ENCODE data around the gene NFYB. TPM values are rescaled to one million over a fixed set of nuclear protein-coding genes. Genes with fewer than 3 reads are reported as not detected.

Gene NFYB
- total RNA-seq, 2 donors from 2014 or later = 30.3 to 33.9 TPM

DNA sequence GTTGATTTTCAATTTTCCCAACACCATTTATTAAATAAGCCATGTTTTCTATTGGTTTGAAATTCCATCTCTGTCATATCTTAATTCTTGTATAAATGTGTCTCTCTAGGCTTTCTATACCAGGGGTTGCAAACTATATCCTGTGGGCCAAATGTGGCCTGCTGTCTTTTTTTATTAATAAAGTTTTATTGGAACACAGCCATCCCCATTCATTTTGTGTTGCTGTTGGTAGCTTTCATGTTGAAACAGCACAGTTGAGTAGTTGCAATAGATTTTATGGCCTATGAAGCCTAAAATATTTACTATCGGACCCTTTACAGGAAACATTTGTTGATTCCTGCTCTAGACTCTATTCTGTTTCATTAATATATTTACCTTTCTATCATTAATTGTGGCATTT is 64.3 kb downstream of the NFYB start:
- intact Hi-C loops (cut with DNase I) = no loop called here
- DNase-seq (no peak), ATAC-seq (no peak)

DNA sequence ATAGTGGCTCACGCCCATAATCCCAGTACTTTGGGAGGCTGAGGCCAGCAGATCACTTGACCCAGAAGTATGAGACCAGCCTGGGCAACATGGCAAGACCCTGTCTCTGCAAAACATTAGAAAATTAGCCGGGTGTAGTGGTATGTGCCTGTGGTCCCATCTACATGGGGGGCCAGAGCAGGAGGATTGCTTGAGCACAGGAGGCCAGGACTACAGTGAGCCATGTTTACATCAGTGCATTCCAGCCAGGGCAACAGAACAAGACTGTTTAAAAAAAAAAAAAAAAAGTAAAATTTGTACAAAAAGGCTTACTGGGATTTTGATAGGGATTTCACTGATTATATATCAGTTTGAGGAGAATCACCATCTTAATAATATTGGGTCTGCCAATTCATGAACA is 65.9 kb downstream of the NFYB start:
- DNase-seq (no peak), ATAC-seq (no peak)
- intact Hi-C loops (cut with DNase I) = no loop called here

Other genes starting within 250 kb of the NFYB start
- 100 to 1,000 TPM; 591 to 724 TPM for gene HSP90B1, start 207.8 kb downstream of the NFYB start, total RNA-seq
- 10 to 100 TPM; 10.8 to 20.1 TPM for gene TDG, start 172.3 kb downstream of the NFYB start, total RNA-seq
- gene GLT8D2, start 88.0 kb downstream of the NFYB start, total RNA-seq = 10 to 100 TPM in 1 of 2 donors, 1 to 10 TPM in 1; 7.5 to 12.8 TPM
- 10 to 100 TPM in 1 of 2 donors, 1 to 10 TPM in 1; 9.2 to 10.2 TPM for gene HCFC2, start 73.7 kb downstream of the NFYB start, total RNA-seq
- gene TXNRD1, start 77.6 kb upstream of the NFYB start, total RNA-seq = 100 to 1,000 TPM; 114 to 122 TPM
- 1 to 10 TPM; 1.6 to 1.7 TPM for gene EID3, start 165.5 kb upstream of the NFYB start, total RNA-seq